Keratinocyte (primary cell): ENCODE results near the gene SLC8A1.

ENCODE experiments used
- EZH2 ChIP-seq: IDR thresholded peaks from one replicate; pipeline ENCODE4 v1.6.1; 2012; ENCODE audit warnings: inconsistent platforms, mild to moderate bottlenecking, low read length, moderate library complexity
- TF ChIP-seq, protein P1 (sequence below), 3 experiments: IDR thresholded peaks in 1 of 3; conservative IDR thresholded peaks in 1 of 3; optimal IDR thresholded peaks in 1 of 3; 2 replicates in 2 of 3; 3 replicates in 1 of 3; pipeline versions ENCODE3 to v1.5.1; 2011; ENCODE audit warnings: low read length in 3 of 3, mild to moderate bottlenecking in 3 of 3, moderate library complexity in 2 of 3, control low read depth in 1 of 3, inconsistent platforms in 1 of 3; ENCODE audit not compliant: insufficient read depth in 2 of 3; ENCODE audit errors: extremely low read depth in 1 of 3

DNA sequence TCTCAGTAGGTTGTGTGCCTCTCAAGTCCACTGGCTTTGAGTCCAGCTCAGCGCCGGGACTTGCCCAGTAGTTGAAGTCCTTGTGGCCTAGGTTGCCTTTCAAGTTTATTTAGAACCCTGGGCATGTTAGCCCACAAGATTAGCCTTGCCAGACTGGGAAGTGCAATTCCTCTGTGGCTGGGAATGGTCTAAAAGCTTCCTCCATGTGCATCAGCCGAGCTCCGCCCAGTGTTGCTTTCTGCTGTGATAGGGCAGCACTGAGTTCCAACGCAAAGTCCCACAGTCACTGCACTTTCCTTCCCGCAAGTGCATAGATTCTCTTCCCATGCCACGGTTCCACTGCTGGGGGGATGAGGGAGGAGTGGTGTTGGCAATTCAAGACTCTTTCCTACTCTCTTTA lies 364.0 kb downstream of the SLC8A1 start:
- TF ChIP-seq, protein P1, sequence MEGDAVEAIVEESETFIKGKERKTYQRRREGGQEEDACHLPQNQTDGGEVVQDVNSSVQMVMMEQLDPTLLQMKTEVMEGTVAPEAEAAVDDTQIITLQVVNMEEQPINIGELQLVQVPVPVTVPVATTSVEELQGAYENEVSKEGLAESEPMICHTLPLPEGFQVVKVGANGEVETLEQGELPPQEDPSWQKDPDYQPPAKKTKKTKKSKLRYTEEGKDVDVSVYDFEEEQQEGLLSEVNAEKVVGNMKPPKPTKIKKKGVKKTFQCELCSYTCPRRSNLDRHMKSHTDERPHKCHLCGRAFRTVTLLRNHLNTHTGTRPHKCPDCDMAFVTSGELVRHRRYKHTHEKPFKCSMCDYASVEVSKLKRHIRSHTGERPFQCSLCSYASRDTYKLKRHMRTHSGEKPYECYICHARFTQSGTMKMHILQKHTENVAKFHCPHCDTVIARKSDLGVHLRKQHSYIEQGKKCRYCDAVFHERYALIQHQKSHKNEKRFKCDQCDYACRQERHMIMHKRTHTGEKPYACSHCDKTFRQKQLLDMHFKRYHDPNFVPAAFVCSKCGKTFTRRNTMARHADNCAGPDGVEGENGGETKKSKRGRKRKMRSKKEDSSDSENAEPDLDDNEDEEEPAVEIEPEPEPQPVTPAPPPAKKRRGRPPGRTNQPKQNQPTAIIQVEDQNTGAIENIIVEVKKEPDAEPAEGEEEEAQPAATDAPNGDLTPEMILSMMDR (optimal IDR thresholded peaks at IDR 0.05 in 1 of 3, IDR thresholded peaks at IDR 0.05 in 1 of 3, conservative IDR thresholded peaks at IDR 0.05 in 1 of 3; ENCODE audit: extremely low read depth in 1 of 3, insufficient read depth in 2 of 3, low read length in 3 of 3): no peak
- no peak for TF ChIP-seq EZH2
